Neuronal stem cell (in vitro differentiated cells): ENCODE measurements around the gene TMEM256.

Experiments used
- DNase-seq: peaks from one replicate; pipeline ENCODE4 v3.0.0-alpha.2; 2013; ENCODE audit warnings: low spot score
- H2AFZ ChIP-seq: one replicate; pipeline ENCODE4 v1.6.1; 2013; ENCODE audit warnings: mild to moderate bottlenecking, low read length, inconsistent platforms
- H2AK5ac ChIP-seq: 2 replicates; pipeline ENCODE4 v1.6.1; 2013; ENCODE audit warnings: low read depth, mild to moderate bottlenecking, inconsistent platforms, low read length, moderate library complexity, mixed read lengths
- H2BK120ac ChIP-seq: 2 replicates; pipeline ENCODE4 v1.6.1; 2013; ENCODE audit warnings: low read depth, mild to moderate bottlenecking, inconsistent platforms, low read length, moderate library complexity, mixed read lengths
- H2BK12ac ChIP-seq: one replicate; pipeline ENCODE4 v1.6.1; 2013; ENCODE audit warnings: low read length, inconsistent platforms
- H2BK15ac ChIP-seq: 2 replicates; pipeline ENCODE4 v1.6.1; 2013; ENCODE audit warnings: mild to moderate bottlenecking, low read length, inconsistent platforms, mixed read lengths
- H2BK5ac ChIP-seq: one replicate; pipeline ENCODE4 v1.6.1; 2013; ENCODE audit warnings: inconsistent platforms, mild to moderate bottlenecking, low read length, moderate library complexity
- H3K14ac ChIP-seq: one replicate; pipeline ENCODE4 v1.6.1; 2013; ENCODE audit warnings: low read length, inconsistent platforms
- H3K18ac ChIP-seq: 2 replicates; pipeline ENCODE4 v1.6.1; 2013; ENCODE audit warnings: low read length, inconsistent platforms
- H3K23ac ChIP-seq: 2 replicates; pipeline ENCODE4 v1.6.1; 2013; ENCODE audit warnings: low read depth, mild to moderate bottlenecking, mixed read lengths, low read length, inconsistent platforms; ENCODE audit not compliant: poor library complexity
- H3K27ac ChIP-seq: replicated peaks from 3 replicates; pipeline ENCODE4 v1.5.1; 2013; ENCODE audit warnings: low read length, inconsistent platforms
- H3K27me3 ChIP-seq, 3 experiments: 2 replicates each; pipeline ENCODE4 v1.6.1; 2013; ENCODE audit warnings: low read length in 3 of 3, mild to moderate bottlenecking in 2 of 3, inconsistent platforms in 1 of 3, low read depth in 1 of 3, mixed read lengths in 1 of 3, moderate library complexity in 1 of 3; ENCODE audit not compliant: control insufficient read depth in 3 of 3, insufficient read depth in 3 of 3
- H3K36me3 ChIP-seq, 2 donors: replicated peaks in 1 of 2; 2 replicates each; pipeline ENCODE4 v1.6.1; 2013; ENCODE audit warnings: low read length in 2 of 2; ENCODE audit not compliant: control insufficient read depth in 2 of 2, insufficient read depth in 2 of 2
- H3K4ac ChIP-seq: 2 replicates; pipeline ENCODE4 v1.6.1; 2013; ENCODE audit warnings: inconsistent platforms, mild to moderate bottlenecking, low read length, moderate library complexity
- H3K4me1 ChIP-seq, 2 donors: 1 replicate in 1 of 2; 2 replicates in 1 of 2; pipeline ENCODE4 v1.6.1; 2013; ENCODE audit warnings: low read length in 2 of 2, low read depth in 1 of 2; ENCODE audit not compliant: control insufficient read depth in 2 of 2, insufficient read depth in 1 of 2
- H3K4me2 ChIP-seq: one replicate; pipeline ENCODE4 v1.6.1; 2013; ENCODE audit warnings: mild to moderate bottlenecking, low read length, inconsistent platforms; ENCODE audit not compliant: insufficient read depth, poor library complexity, severe bottlenecking
- H3K4me3 ChIP-seq, 2 donors: 2 replicates each; pipeline ENCODE4 v1.5.1; 2013; ENCODE audit warnings: low read length in 2 of 2, mild to moderate bottlenecking in 2 of 2, inconsistent platforms in 1 of 2, moderate library complexity in 1 of 2
- H3K79me1 ChIP-seq: one replicate; pipeline ENCODE4 v1.6.1; 2013; ENCODE audit warnings: low read depth, mild to moderate bottlenecking, inconsistent platforms, low read length, moderate library complexity
- H3K9ac ChIP-seq: one replicate; pipeline ENCODE4 v1.6.1; 2013; ENCODE audit warnings: mild to moderate bottlenecking, low read depth, low read length, inconsistent platforms; ENCODE audit not compliant: poor library complexity
- H3K9me3 ChIP-seq, 2 donors: replicated peaks in 1 of 2; 2 replicates each; pipeline versions ENCODE3 to v1.6.1; 2013; ENCODE audit warnings: low read length in 2 of 2, mild to moderate bottlenecking in 2 of 2, inconsistent platforms in 1 of 2, low read depth in 1 of 2, mixed read lengths in 1 of 2, moderate library complexity in 1 of 2; ENCODE audit not compliant: control insufficient read depth in 2 of 2, insufficient read depth in 1 of 2
- H4K8ac ChIP-seq: one replicate; pipeline ENCODE4 v1.6.1; 2013; ENCODE audit warnings: low read depth, mild to moderate bottlenecking, inconsistent platforms, low read length, moderate library complexity
- H4K91ac ChIP-seq: one replicate; pipeline ENCODE4 v1.6.1; 2013; ENCODE audit warnings: low read length, low read depth, mild to moderate bottlenecking, inconsistent platforms; ENCODE audit not compliant: poor library complexity
- WGBS, 2 donors: extraction: QIAGEN DNeasy Blood & Tissue Kit; methylation state at CpG; one replicate each; pipeline ENCODE4 v1.1.7; 2013; ENCODE audit warnings: missing lambda C conversion rate in 2 of 2, mixed read lengths in 1 of 2; ENCODE audit not compliant: insufficient read length in 2 of 2, insufficient replicate concordance in 1 of 2; ENCODE audit errors: extremely low coverage in 2 of 2; 5-methylcytosine and 5-hydroxymethylcytosine counted together

Gene TMEM256

DNA sequence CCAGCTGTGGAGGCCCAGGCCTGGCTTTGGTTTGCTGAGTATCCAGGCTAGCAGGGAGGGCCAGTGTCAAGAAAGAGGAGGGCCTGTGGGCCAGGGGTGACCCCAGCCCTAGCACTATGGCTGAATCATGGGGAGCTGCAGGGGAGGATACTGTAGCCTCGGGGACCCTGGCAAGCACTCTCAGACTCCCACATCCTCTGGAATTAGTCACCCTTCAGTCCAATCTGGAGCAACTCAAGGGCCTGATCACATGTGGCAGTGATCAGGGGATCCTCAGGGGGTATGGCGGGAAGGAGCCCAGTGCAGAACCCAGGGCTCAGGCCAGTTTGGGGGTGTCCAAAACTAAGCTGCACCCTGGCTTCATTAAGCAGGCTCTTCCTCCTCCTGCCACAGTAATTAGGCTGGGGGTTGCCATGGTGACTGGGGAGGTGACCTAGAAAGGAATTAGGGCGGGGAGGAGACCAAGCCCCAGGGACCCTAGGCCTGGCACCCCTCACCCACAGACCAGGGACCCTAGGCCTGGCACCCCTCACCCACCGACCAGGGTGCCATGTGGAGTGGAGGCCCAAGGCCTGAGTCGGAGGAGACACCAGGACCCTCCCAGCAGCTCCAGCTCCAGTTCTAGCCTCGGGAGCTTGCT, 9.6 kb upstream of the TMEM256 start:
- H4K91ac ChIP-seq, result peak overlapping the region; percentile 53
- H2BK12ac ChIP-seq, result no peak overlapping the region
- H3K79me1 ChIP-seq, result peaks cover 10% of the 10 kb centered on the region
- H2AK5ac ChIP-seq, result peak overlapping the region; percentile 8
- H2BK5ac ChIP-seq, result no peak overlapping the region
- no peaks in the 10 kb centered on the region for H3K27me3 ChIP-seq
- peaks cover 0 to 2% of the 10 kb centered on the region in 2 donors for H3K9me3 ChIP-seq
- H3K4me1 ChIP-seq, result peaks cover 10 to 13% of the 10 kb centered on the region in 2 donors
- H3K4me3 ChIP-seq, result no peak overlapping the region
- peak overlapping the region; percentile 57 for H3K23ac ChIP-seq
- H3K36me3 ChIP-seq, result peaks cover 58 to 95% of the 10 kb centered on the region in 2 donors
- DNase-seq, result no peak
- no peak overlapping the region for H2BK120ac ChIP-seq
- H4K8ac ChIP-seq, result no peak overlapping the region
- no peak overlapping the region for H2AFZ ChIP-seq
- H3K14ac ChIP-seq, result no peak overlapping the region
- no peak overlapping the region for H2BK15ac ChIP-seq
- WGBS, 2 donors, result no CpG with 5 or more reads among the region's 6 CpGs
- no peak overlapping the region for H3K9ac ChIP-seq
- H3K27ac ChIP-seq, result no peak overlapping the region
- H3K4me2 ChIP-seq, result no peak overlapping the region
- peak overlapping the region; percentile 16 for H3K18ac ChIP-seq
- no peak overlapping the region for H3K4ac ChIP-seq

DNA sequence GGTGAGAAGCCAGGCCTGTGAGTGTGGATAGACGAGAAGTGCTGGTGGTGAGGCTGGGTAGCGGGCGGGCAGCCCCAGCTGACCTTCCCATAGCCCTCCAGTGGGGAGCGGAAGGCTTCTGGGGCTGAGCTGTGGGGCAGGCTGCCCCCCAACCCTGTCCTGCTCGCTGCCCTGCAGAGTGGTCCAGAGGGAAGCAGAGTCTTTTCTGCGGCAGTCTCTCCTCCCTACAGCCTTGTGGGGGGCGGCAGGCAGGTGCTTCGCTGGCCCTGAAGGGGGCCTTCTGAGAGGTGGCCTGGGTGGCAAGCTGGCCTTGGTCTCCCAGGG, 7.5 kb upstream of the TMEM256 start:
- H3K4ac ChIP-seq, result no peak overlapping the region
- H2AFZ ChIP-seq, result no peak overlapping the region
- no peak overlapping the region for H3K4me2 ChIP-seq
- no peak overlapping the region for H3K27ac ChIP-seq
- no peak overlapping the region for H3K9ac ChIP-seq
- peaks cover 51 to 88% of the 10 kb centered on the region in 2 donors for H3K36me3 ChIP-seq
- H3K4me3 ChIP-seq, result no peak overlapping the region
- no peak overlapping the region for H3K18ac ChIP-seq
- H2AK5ac ChIP-seq, result no peak overlapping the region
- no CpG with 5 or more reads among the region's 8 CpGs for WGBS, 2 donors
- DNase-seq, result no peak
- H3K14ac ChIP-seq, result peak overlapping the region; percentile 5
- H3K79me1 ChIP-seq, result peaks cover 18% of the 10 kb centered on the region
- H4K91ac ChIP-seq, result no peak overlapping the region
- H3K4me1 ChIP-seq, result peaks cover 8 to 18% of the 10 kb centered on the region in 2 donors
- no peak overlapping the region for H4K8ac ChIP-seq
- peak overlapping the region; percentile 66 for H2BK5ac ChIP-seq
- no peak overlapping the region for H2BK15ac ChIP-seq
- no peak overlapping the region for H3K23ac ChIP-seq
- H2BK12ac ChIP-seq, result no peak overlapping the region
- no peak overlapping the region for H2BK120ac ChIP-seq
- H3K9me3 ChIP-seq, result peaks cover 0 to 2% of the 10 kb centered on the region in 2 donors
- no peaks in the 10 kb centered on the region for H3K27me3 ChIP-seq

DNA sequence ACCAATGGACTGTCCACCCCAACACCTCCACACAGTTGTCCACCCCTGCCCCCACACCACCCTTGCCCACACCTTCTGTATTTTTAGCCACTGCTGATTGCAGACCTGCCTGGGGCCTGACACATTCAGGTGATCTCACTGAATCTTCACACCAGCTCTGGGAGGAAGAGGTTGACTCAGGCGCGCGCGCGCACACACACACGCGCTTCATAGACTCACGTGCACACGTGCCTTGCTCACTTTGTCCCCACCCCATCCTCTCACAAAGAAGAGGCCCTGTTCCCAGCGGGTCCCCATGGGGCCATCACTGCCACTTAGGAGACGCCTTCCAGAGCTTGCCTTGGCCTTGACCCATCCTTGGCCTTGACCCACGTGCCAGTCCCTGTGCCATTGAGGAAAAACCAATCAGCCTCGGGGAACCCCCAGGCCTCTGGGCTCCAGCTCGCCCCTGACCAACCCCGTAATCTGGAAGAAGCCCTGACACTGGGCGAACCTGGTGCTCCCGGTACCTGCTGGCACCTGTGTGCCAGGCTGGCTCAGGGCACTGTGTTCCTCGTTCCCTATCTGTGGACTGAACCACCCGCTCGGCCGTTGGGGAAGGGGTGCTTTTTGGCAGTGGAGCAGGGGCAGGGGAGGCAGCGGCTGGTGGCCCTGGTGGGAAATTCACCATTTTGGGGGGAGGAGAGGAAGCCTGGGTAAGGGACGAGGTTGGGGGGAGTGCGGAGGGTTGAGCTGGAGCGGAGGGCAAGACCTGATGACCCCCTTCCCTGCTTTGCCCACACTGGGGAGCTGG, 6.9 kb upstream of the TMEM256 start:
- H3K27me3 ChIP-seq, result no peaks in the 10 kb centered on the region
- DNase-seq, result no peak
- H2AK5ac ChIP-seq, result no peak overlapping the region

DNA sequence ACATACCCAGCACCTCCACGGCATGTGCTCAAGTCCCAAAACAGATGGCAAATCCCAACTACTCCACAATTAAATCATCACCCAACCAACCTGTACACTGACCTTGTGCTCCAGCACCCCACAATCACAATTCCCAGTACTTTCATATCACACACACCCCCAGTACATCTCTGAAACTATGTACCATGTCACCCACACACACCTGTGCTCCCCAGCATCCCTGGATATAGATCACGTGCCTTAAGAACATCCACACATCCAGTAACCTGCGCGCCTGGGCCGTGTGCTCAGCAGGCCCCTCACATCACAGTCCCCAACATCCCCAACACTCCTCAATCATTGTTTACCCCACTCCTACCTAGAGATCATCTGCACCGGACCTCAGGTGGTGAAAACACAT, 5.8 kb upstream of the TMEM256 start:
- Histone ChIP-seq H3K18ac (no peak overlapping the region), H3K4ac (no peak overlapping the region), H3K36me3 (peaks cover 36 to 71% of the 10 kb centered on the region in 2 donors), H3K79me1 (peaks cover 17% of the 10 kb centered on the region), H3K4me3 (no peak overlapping the region), H3K23ac (no peak overlapping the region), H2AK5ac (no peak overlapping the region), H2BK15ac (no peak overlapping the region), H3K9me3 (peaks cover 0 to 2% of the 10 kb centered on the region in 2 donors), H3K27ac (no peak overlapping the region), H2AFZ (no peak overlapping the region), H3K9ac (no peak overlapping the region), H3K14ac (no peak overlapping the region), H3K4me2 (no peak overlapping the region), H2BK120ac (no peak overlapping the region), H4K91ac (no peak overlapping the region), H2BK5ac (no peak overlapping the region), H4K8ac (no peak overlapping the region), H3K27me3 (no peaks in the 10 kb centered on the region), H3K4me1 (peaks cover 12 to 24% of the 10 kb centered on the region in 2 donors), H2BK12ac (no peak overlapping the region)
- WGBS, 2 donors, result no CpG with 5 or more reads among the region's 6 CpGs
- DNase-seq, result no peak

More for the DNA sequence above, 6.9 kb upstream of the TMEM256 start:
- Histone ChIP-seq H3K14ac (peak overlapping the region; percentile 38), H3K4me3 (peak overlapping the region in 1 of 2 donors; percentile 12), H2AFZ (no peak overlapping the region), H3K79me1 (peaks cover 20% of the 10 kb centered on the region), H3K4me1 (peaks cover 12 to 22% of the 10 kb centered on the region in 2 donors), H2BK12ac (no peak overlapping the region), H3K9ac (no peak overlapping the region), H2BK15ac (no peak overlapping the region), H2BK5ac (peak overlapping the region; percentile 66), H3K27ac (no peak overlapping the region), H3K4ac (no peak overlapping the region), H3K18ac (no peak overlapping the region), H3K9me3 (peaks cover 0 to 2% of the 10 kb centered on the region in 2 donors), H4K8ac (peak overlapping the region; percentile 17), H3K36me3 (peaks cover 47 to 82% of the 10 kb centered on the region in 2 donors), H3K23ac (no peak overlapping the region), H4K91ac (no peak overlapping the region), H3K4me2 (no peak overlapping the region), H2BK120ac (no peak overlapping the region)
- no CpG with 5 or more reads among the region's 25 CpGs for WGBS, 2 donors
